HepG2 (cell line): ENCODE results near the gene SF3B6. TPM values are rescaled to one million over a fixed set of nuclear protein-coding genes. Genes with fewer than 3 reads are reported as not detected.

Experiments used
- ATF6 ChIP-seq: sonication (generic); formaldehyde crosslinking; conservative IDR thresholded peaks from 2 replicates; pipeline ENCODE4 v1.4.0; 2020; ENCODE audit warnings: missing genetic modification reagents
- HOMEZ ChIP-seq: IDR thresholded peaks from 2 replicates; pipeline ENCODE4 v1.6.1; 2016; ENCODE audit warnings: low read depth
- NBN ChIP-seq: fragments of 450-650 bp; conservative IDR thresholded peaks from 2 replicates; pipeline ENCODE4 v1.6.1; 2017
- NPAS2 ChIP-seq: sonication (generic); formaldehyde crosslinking; IDR thresholded peaks from 2 replicates; pipeline ENCODE4 v1.8.0; 2022; ENCODE audit warnings: mild to moderate bottlenecking, missing genetic modification reagents, borderline replicate concordance
- NR2F1 ChIP-seq, 2 experiments: fragments of 450-650 bp in 1 of 2; formaldehyde crosslinking in 1 of 2; IDR thresholded peaks; 2 replicates each; pipeline versions ENCODE4 v1.5.0 to v1.6.1; 2016 to 2020; ENCODE audit warnings: mild to moderate bottlenecking in 1 of 2, missing compliant biosample characterization in 1 of 2, missing genetic modification reagents in 1 of 2, moderate library complexity in 1 of 2
- NR2F6 ChIP-seq, 2 experiments: IDR thresholded peaks; 2 replicates each; pipeline ENCODE4 v1.6.1; 2016; ENCODE audit warnings: antibody characterized with exemption in 1 of 2, mild to moderate bottlenecking in 1 of 2
- SKI ChIP-seq: fragments of 450-650 bp; IDR thresholded peaks from one replicate; pipeline ENCODE4 v1.6.1; 2018; ENCODE audit warnings: mild to moderate bottlenecking; ENCODE audit not compliant: partially characterized antibody
- TSC22D2 ChIP-seq: sonication (generic); formaldehyde crosslinking; IDR thresholded peaks from 2 replicates; pipeline ENCODE4 v1.5.1; 2020; ENCODE audit warnings: missing genetic modification reagents, mild to moderate bottlenecking, borderline replicate concordance
- ZBTB39 ChIP-seq: sonication (generic); formaldehyde crosslinking; IDR thresholded peaks from 2 replicates; pipeline ENCODE4 v1.5.0; 2020; ENCODE audit warnings: missing genetic modification reagents
- ZBTB46 ChIP-seq: sonication (generic); formaldehyde crosslinking; IDR thresholded peaks from 2 replicates; pipeline ENCODE4 v1.4.0; 2020; ENCODE audit warnings: mild to moderate bottlenecking, missing genetic modification reagents, borderline replicate concordance
- ZMAT3 ChIP-seq: sonication (generic); formaldehyde crosslinking; conservative IDR thresholded peaks from 2 replicates; pipeline ENCODE4 v1.7.0; 2021; ENCODE audit warnings: missing genetic modification reagents
- ZNF577 ChIP-seq: sonication (generic); formaldehyde crosslinking; IDR thresholded peaks from 2 replicates; pipeline ENCODE4 v1.4.0; 2020; ENCODE audit warnings: mild to moderate bottlenecking, low read depth, missing genetic modification reagents, borderline replicate concordance
- polyA plus RNA-seq, 8 experiments: library from polyadenylated mRNA; depleted of rRNA in 3 of 8; stranded (reverse) in 7 of 8; unstranded in 1 of 8; fragments of >200 nt; fragmentation: Illumina TruSeq in 4 of 8; extraction: Trizol in 4 of 8; gene quantifications; 2 replicates each; pipeline versions ENCODE4 v1.2.1 to v1.2.3, GENCODE V29; 2011 to 2016; ENCODE audit warnings: low read depth in 4 of 8, missing spikeins in 1 of 8, mixed read lengths in 1 of 8; ENCODE audit not compliant: insufficient read depth in 1 of 8
- total RNA-seq, 5 experiments: library from RNA; depleted of rRNA; stranded (reverse); fragments of >200 nt; fragmentation: Illumina TruSeq; extraction: Trizol; gene quantifications; 2 replicates each; pipeline ENCODE4 v1.2.3, GENCODE V29; 2016; ENCODE audit warnings: low read depth in 1 of 5
- TF ChIP-seq, protein P1 (sequence below): sonication (generic); formaldehyde crosslinking; IDR thresholded peaks from 2 replicates; pipeline ENCODE4 v1.4.0; 2020; ENCODE audit warnings: missing genetic modification reagents
- TF ChIP-seq, protein P2 (sequence below): IDR thresholded peaks from 2 replicates; pipeline ENCODE4 v1.6.1; 2016; ENCODE audit warnings: missing genetic modification reagents, missing compliant biosample characterization
- TF ChIP-seq, protein P3 (sequence below): sonication (generic); formaldehyde crosslinking; IDR thresholded peaks from 2 replicates; pipeline ENCODE4 v1.4.0; 2020; ENCODE audit warnings: missing genetic modification reagents; ENCODE audit errors: not compliant biosample characterization

Gene SF3B6
- total and polyA plus RNA-seq, 2 of the 13 experiments (the other 11 are each of a cell fraction or from before 2014, with no cell fraction given): 177 to 182 TPM

DNA sequence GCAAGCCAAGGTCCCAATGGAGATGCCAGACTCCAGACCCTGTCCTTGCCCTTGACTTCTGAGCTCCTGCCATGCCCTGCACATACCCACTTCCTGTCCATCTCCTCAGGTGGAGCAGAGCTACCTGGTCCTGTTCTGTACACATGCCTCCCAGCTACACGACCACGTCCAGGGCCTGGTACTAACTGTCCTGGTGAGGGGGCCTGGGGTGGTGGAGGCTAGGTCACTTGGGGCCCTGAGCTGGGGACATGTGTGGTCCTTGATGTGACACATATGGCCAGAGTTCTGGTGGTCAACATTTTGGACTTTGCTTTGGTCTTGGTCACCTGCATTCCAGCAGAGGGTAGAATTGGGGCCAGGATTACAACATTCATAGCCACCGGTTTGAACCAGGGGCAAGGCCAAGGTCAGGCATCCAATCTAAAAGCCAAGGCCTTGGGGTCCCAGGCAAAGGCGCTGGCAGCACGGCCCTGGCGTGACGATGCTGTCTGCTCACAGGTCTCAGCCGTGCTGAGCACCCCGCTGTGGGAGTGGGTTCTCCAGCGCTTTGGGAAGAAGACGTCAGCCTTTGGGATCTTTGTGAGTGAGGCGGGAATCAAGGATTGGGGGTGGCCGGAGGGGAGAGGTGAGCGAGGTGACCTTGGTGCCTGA is 53.7 kb downstream of the SF3B6 start (continued):
- TF ChIP-seq TSC22D2 (CRISPR knock-in tag): no peak
- no peak for TF ChIP-seq NBN
- no peak for TF ChIP-seq ZBTB46
- TF ChIP-seq, protein P1, sequence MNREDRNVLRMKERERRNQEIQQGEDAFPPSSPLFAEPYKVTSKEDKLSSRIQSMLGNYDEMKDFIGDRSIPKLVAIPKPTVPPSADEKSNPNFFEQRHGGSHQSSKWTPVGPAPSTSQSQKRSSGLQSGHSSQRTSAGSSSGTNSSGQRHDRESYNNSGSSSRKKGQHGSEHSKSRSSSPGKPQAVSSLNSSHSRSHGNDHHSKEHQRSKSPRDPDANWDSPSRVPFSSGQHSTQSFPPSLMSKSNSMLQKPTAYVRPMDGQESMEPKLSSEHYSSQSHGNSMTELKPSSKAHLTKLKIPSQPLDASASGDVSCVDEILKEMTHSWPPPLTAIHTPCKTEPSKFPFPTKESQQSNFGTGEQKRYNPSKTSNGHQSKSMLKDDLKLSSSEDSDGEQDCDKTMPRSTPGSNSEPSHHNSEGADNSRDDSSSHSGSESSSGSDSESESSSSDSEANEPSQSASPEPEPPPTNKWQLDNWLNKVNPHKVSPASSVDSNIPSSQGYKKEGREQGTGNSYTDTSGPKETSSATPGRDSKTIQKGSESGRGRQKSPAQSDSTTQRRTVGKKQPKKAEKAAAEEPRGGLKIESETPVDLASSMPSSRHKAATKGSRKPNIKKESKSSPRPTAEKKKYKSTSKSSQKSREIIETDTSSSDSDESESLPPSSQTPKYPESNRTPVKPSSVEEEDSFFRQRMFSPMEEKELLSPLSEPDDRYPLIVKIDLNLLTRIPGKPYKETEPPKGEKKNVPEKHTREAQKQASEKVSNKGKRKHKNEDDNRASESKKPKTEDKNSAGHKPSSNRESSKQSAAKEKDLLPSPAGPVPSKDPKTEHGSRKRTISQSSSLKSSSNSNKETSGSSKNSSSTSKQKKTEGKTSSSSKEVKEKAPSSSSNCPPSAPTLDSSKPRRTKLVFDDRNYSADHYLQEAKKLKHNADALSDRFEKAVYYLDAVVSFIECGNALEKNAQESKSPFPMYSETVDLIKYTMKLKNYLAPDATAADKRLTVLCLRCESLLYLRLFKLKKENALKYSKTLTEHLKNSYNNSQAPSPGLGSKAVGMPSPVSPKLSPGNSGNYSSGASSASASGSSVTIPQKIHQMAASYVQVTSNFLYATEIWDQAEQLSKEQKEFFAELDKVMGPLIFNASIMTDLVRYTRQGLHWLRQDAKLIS (CRISPR knock-in tag): no peak; the same call in 1 of the 2 replicates
- TF ChIP-seq NR2F1 (CRISPR knock-in tag; IDR thresholded peaks at IDR 0.05): peak; percentile 89 to 91
- no peak for TF ChIP-seq ATF6 (CRISPR knock-in tag)
- 0 out of 2 replicates have a peak, but pooled peaks have one; percentile 50 for TF ChIP-seq HOMEZ (CRISPR knock-in tag)
- no peak for TF ChIP-seq ZNF577
- TF ChIP-seq SKI: peak; percentile 99
- TF ChIP-seq, protein P2, sequence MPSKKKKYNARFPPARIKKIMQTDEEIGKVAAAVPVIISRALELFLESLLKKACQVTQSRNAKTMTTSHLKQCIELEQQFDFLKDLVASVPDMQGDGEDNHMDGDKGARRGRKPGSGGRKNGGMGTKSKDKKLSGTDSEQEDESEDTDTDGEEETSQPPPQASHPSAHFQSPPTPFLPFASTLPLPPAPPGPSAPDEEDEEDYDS (CRISPR knock-in tag): 0 out of 2 replicates have a peak, but pooled peaks have one; percentile 17
- 0 out of 2 replicates have a peak, but pooled peaks have one; percentile 78 for TF ChIP-seq ZBTB39 (CRISPR knock-in tag)
- TF ChIP-seq NR2F6 (IDR thresholded peaks at IDR 0.05): peak; percentile 87
- peak; percentile 94 for TF ChIP-seq NR2F6 (CRISPR knock-in tag; IDR thresholded peaks at IDR 0.05)
- TF ChIP-seq, protein P3, sequence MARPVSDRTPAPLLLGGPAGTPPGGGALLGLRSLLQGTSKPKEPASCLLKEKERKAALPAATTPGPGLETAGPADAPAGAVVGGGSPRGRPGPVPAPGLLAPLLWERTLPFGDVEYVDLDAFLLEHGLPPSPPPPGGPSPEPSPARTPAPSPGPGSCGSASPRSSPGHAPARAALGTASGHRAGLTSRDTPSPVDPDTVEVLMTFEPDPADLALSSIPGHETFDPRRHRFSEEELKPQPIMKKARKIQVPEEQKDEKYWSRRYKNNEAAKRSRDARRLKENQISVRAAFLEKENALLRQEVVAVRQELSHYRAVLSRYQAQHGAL (CRISPR knock-in tag): no peak
- TF ChIP-seq ZMAT3 (CRISPR knock-in tag): no peak
- no peak for TF ChIP-seq NPAS2
